T1000 (cell line): ENCODE data around the gene CD226.
"Not testable (repeated sequence)": the region's sequence is repeated elsewhere in the genome, so short reads cannot be mapped to it uniquely, and the experiment has no call there.

Experiments used
- DNase-seq: peaks from one replicate; lab custom pipeline; 2025; ENCODE audit warnings: mixed read lengths; lab: John Stamatoyannopoulos, UW

The CD226 gene

GRCh38 chr18:69872661-69873060 is 75.0 kb downstream of the CD226 start:
- no peak for DNase-seq

- no peak for DNase-seq
Measured at GRCh38 chr18:69871363-69871762, 76.3 kb downstream of the CD226 start.

- DNase-seq = no peak
Measured at GRCh38 chr18:69870736-69871135, 76.9 kb downstream of the CD226 start.

GRCh38 chr18:69866212-69866611 is 81.5 kb downstream of the CD226 start:
- DNase-seq = no peak

GRCh38 chr18:69865776-69866175 is 81.9 kb downstream of the CD226 start:
- DNase-seq = no peak

GRCh38 chr18:69864802-69865201 is 82.9 kb downstream of the CD226 start:
- not testable (repeated sequence) for DNase-seq

GRCh38 chr18:69858897-69859296 is 88.8 kb downstream of the CD226 start:
- DNase-seq = no peak

- DNase-seq = no peak
Measured at GRCh38 chr18:69854455-69854854, 93.2 kb downstream of the CD226 start.

GRCh38 chr18:69853051-69853450 is 94.6 kb downstream of the CD226 start:
- no peak for DNase-seq

GRCh38 chr18:69845593-69846506 is 101.8 kb downstream of the CD226 start:
- no peak for DNase-seq

- no peak for DNase-seq
Measured at GRCh38 chr18:69844656-69845055, 103.0 kb downstream of the CD226 start.

GRCh38 chr18:69843015-69843414 is 104.7 kb downstream of the CD226 start:
- no peak for DNase-seq

GRCh38 chr18:69841117-69841516 is 106.6 kb downstream of the CD226 start:
- DNase-seq = no peak

GRCh38 chr18:69840445-69840844 is 107.2 kb downstream of the CD226 start:
- no peak for DNase-seq

- DNase-seq = no peak
Measured at GRCh38 chr18:69840001-69840400, 107.7 kb downstream of the CD226 start.

- DNase-seq = no peak
Measured at GRCh38 chr18:69839497-69839896, 108.2 kb downstream of the CD226 start.

- no peak for DNase-seq
Measured at GRCh38 chr18:69838620-69839411, 108.9 kb downstream of the CD226 start.

GRCh38 chr18:69838003-69838402 is 109.7 kb downstream of the CD226 start:
- no peak for DNase-seq

GRCh38 chr18:69834980-69835379 is 112.7 kb downstream of the CD226 start:
- not testable (repeated sequence) for DNase-seq

GRCh38 chr18:69830189-69830588 is 117.5 kb downstream of the CD226 start:
- DNase-seq = no peak

- DNase-seq = no peak
Measured at GRCh38 chr18:69820538-69820937, 127.1 kb downstream of the CD226 start.

- no peak for DNase-seq
Measured at GRCh38 chr18:69819460-69819859, 128.2 kb downstream of the CD226 start.

- DNase-seq = no peak
Measured at GRCh38 chr18:69817335-69817940, 130.2 kb downstream of the CD226 start.
